SU-DHL-6 (cell line): Measurements from ENCODE around the gene RASGRF1.

ENCODE experiments used
- CTCF ChIP-seq: fragments of 200-600 bp; sonication (generic); IDR thresholded peaks from one replicate; pipeline ENCODE4 v1.5.1; 2017; ENCODE audit warnings: antibody characterized with exemption, mild to moderate bottlenecking, low read length, moderate library complexity; ENCODE audit not compliant: insufficient read depth, poor library complexity, severe bottlenecking
- EZH2phosphoT487 ChIP-seq: fragments of 200-600 bp; sonication (generic), shearing (Covaris generic); conservative IDR thresholded peaks from 2 replicates; pipeline ENCODE4 v1.6.1; 2018; ENCODE audit warnings: mild to moderate bottlenecking, antibody characterized with exemption, low read length, moderate library complexity, mixed read lengths

- TF ChIP-seq CTCF (no peak), EZH2phosphoT487 (no peak)
Observed at GRCh38 chr15:79065361-79065705, 25.2 kb downstream of the RASGRF1 start.
